SHP77 (cell line): ENCODE results near the gene KIF26B.

ENCODE experiments used
- DNase-seq, 2 experiments: peaks; one replicate each; lab custom pipeline; 2025; lab: John Stamatoyannopoulos, UW

KIF26B gene

DNA sequence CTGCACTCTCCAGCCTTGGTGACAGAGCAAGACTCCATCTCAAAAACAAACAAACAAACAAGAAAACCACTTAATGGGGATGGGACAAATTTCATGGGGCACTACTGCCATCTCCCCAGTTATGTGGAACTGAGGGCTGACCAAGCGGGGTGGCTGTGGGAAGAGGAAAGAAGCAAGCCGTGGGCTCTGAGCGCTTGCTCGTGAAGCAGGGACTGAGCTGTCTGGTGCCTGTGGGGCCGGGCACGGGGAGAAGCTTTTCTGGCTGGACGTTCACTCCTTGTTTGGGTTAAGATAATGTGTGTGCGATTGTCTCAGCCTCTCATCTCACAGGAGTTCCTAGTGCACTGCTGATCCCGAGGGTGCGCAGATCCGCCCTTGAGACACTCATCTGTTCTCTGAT lies 22.0 kb upstream of the KIF26B start:
- no peak for DNase-seq

DNA sequence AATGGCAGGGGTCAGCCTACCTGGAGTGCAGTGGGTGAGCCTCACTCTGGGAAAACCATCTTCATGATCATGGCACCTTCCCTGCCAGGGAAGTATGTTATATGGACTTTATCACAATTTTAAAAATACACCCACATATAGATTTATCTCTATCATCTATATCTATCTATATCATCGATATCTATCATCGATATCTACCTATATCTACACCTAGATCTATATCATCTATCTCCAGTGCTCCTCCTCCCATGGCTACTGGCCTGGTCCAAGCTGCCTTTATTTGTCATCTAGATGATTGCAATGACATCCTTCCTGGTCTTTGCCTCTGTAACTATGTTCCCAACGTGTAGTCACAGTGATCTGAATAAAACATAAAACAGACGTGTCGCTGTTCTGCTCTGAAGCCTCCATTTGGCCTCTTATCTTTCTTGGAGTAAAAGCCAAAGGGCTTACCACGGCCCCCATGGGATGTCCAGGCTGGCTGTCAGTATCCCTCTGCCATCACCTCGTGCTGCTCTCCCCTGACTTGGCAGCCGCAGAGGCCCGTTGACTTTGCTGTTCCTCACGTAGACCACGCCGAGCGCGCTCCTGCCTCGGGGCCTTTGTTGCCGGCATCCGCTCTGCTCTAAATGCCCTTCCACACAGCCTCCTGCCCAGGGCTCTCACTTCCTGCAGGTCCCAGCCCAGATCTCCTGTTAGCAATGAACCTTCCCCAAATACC lies 20.6 kb upstream of the KIF26B start:
- no peak for DNase-seq

DNA sequence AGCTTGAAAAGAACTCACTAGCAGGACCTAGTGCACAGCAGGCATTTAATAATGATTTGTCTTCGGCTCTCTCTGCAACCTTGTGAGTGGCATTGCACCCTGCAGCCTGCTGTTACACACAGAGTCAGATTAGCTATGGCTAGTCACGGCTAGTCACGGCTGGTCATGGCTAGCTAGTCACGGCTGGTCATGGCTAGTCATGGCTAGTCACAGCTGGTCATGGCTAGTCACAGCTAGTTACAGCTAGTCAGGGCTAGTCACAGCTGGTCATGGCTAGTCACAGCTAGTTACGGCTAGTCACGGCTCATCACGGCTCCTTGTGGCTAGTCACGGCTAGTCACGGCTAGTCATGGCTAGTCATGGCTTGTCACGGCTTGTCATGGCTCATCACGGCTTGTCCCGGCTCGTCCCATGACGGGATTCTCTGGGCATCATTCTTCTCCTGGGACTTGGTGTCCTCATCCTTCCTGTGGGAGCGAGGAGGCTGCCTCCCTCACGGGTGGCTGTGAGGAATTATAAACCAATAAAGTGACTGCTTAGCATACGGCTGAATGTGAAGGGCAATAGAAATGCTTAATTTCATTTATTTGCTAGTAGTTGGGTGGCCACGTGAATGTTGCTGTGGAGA lies 12.5 kb upstream of the KIF26B start:
- no peak for DNase-seq

GRCh38 chr1:245142976-245143375 lies 11.8 kb upstream of the KIF26B start:
- DNase-seq: no peak

DNA sequence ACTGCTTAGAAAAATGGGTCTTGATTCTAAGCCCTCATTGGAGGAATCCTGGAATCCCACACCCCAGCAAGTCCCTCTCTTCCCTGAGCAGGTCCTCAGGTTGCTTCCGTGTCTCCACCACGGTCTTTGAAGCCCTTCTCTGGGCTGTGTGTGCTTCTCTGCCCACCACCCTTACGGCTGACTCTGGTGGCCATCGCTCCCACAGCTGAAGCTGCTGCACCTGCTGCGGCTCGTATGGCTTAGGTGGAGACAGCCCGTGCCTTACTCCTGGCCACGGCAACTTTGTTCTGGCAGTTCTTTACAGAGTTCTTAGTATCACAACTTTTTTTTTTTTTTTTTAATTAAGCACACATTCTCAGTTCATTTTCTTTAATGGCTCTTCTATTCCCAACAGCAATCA lies 10.9 kb upstream of the KIF26B start:
- DNase-seq: no peak

GRCh38 chr1:245148069-245148468 lies 6.7 kb upstream of the KIF26B start:
- no peak for DNase-seq

DNA sequence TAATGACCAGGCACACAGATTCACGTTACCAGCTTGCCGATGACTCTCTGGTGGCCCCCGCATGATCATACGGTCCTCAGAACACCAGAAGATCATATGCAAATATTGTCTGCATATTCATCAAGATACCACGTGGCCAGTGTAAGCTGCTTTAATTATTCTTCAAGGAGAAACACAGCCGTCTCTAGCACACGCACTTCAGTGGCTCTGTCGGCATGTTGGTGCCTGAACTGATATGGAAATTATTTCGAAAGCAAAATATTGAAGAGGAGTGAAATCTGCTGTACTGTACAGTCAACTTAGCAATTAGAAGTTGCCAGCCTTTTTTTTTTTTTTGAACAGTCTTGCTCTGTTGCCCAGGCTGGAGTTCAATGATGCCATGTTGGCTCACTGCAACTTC lies 5.9 kb upstream of the KIF26B start:
- no peak for DNase-seq

GRCh38 chr1:245153081-245153551 lies 1.7 kb upstream of the KIF26B start:
- DNase-seq: peak; percentile 65 to 72

GRCh38 chr1:245153552-245154428 lies 995 bp upstream of the KIF26B start:
- peak in 1 of 2 experiments; percentile 19 for DNase-seq

GRCh38 chr1:245155272-245156040 lies 671 bp downstream of the KIF26B start:
- peak; percentile 42 to 58 for DNase-seq

DNA sequence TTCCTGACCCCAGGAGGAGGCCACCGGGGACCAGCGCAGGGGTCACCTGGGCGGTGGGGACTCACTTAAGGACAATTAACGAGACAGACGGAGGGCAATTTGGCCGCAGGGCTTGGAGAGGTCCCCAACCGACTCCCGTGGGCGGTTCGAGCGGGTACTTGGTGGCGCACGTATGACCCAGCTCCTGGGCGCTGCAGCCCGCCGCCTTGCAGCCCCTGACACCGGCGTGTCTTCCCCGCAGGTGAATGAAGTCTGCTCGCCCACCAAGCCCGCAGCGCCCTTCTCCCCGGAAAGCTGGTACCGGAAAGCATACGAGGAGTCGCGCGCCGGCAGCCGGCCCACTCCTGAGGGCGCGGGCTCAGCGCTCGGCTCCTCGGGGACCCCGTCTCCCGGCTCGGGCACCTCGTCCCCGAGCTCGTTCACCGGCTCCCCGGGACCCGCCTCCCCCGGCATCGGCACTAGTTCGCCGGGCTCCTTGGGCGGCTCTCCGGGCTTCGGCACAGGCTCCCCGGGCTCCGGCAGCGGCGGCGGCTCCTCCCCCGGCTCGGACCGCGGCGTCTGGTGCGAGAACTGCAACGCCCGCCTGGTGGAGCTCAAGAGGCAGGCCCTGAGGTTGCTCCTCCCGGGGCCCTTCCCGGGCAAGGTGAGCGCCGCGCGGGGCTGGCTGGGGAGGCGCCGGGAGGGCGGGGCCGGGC lies 1.4 kb downstream of the KIF26B start:
- peak; percentile 85 to 90 for DNase-seq

- DNase-seq: peak; percentile 39 to 61
Measured at GRCh38 chr1:245156736-245157505, 2.1 kb downstream of the KIF26B start.

GRCh38 chr1:245158913-245159312 lies 4.1 kb downstream of the KIF26B start:
- DNase-seq: no peak

DNA sequence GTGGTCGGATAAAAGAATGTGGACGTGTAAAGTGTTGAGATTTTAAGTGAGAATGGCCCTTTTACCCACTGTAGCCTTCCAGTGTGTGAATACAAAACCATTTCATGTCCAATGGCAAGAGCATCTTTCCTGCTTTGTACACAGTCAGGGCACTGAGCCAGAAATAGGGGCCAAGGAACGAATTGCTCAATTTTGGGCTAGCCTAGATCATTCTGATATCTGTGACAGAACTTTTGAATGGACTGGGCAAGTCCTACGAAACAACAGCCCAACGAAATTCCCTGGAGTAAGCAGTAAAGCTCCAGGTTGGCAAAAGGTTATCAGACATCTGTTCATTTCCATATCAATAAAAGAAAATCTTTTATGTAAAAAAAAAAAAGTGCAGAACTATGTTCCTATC lies 5.5 kb downstream of the KIF26B start:
- DNase-seq: no peak

DNA sequence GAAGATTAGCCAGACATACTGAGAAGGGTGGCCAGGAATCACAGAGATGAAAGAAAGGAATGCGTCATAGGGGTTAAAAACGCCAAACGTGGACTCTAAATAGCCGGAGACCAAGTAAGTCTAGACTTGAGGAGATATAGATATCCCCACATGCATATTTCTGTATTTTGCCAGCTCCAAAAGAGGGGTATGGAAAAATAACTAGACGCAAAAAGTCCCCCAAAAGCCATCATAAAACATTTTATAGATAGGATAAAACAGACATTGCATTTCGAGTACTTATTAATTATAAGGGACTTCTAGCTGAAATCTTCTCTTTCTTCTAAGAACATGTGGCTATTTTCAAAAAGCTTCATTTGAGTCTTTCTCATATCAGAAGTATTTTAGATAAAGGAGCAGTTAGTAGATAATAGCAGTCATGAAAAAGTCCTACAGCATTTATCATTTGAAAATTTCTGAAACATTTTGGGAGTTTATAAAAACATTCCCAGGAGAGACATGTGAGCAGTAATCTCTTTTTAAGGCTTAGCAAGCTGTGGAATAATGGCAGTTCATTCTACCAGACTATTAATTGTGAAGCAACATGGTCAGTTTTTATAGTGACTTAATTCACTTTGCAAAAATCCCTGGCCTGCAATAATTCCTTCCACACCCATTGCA lies 6.1 kb downstream of the KIF26B start:
- DNase-seq: no peak

- no peak for DNase-seq
Measured at GRCh38 chr1:245161866-245162265, 7.1 kb downstream of the KIF26B start.

DNA sequence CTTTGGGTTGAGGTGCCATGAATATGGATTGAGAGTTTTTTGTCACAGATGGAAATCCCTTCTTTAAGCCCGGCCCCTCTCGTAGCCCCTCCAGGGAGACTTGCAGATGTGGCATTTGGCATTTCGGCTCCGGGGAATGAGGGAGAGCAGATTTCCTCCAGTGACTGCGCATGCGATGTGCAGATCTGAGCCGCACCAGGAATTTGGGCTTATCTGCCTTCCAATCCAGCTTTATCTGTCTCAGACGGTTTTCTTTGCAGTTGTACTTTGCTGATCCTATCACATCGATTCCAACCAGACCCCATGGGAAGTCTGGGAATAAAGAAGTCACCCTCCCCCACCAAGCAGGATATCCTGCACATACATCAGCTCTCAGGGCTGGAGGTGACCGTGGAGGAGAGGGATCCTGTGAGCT lies 11.7 kb downstream of the KIF26B start:
- DNase-seq: no peak

DNA sequence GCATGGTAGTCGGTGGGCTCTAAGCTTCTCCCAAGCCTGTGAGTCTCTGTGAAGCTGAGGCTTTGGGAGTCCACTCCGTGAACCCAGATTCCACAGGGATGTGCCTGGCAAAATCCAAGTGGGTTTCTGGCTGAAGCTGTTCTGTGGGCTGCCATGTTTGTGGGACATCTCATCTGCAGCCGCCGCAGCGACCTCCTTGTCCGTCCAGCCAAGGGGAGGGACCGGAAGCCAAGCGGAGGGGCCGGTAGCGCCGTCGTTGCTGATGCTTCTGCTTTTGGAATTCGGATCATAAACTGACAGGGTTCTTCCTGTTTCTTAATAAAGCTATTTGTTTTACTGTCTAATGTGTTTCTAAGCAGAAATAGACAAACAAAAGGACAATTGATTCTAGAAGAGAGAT lies 13.3 kb downstream of the KIF26B start:
- no peak for DNase-seq

- no peak for DNase-seq
Measured at GRCh38 chr1:245168906-245169305, 14.1 kb downstream of the KIF26B start.

GRCh38 chr1:245169376-245169775 lies 14.6 kb downstream of the KIF26B start:
- DNase-seq: no peak
